HepG2 (cell line): Measurements from ENCODE around the gene SSTR5. TPM values are rescaled to one million over a fixed set of nuclear protein-coding genes. Genes with fewer than 3 reads are reported as not detected.

ENCODE experiments used
- ELF3 ChIP-seq: IDR thresholded peaks from 2 replicates; pipeline ENCODE4 v1.6.1; 2016; ENCODE audit warnings: missing genetic modification reagents, missing compliant biosample characterization
- HMGXB3 ChIP-seq: sonication (generic); formaldehyde crosslinking; IDR thresholded peaks from 2 replicates; pipeline ENCODE4 v1.4.0; 2020; ENCODE audit warnings: missing genetic modification reagents, borderline replicate concordance
- HNF4G ChIP-seq, 2 experiments: sonication (generic) in 1 of 2; formaldehyde crosslinking in 1 of 2; IDR thresholded peaks; 2 replicates each; pipeline versions ENCODE4 v1.4.0 to v1.6.1; 2011 to 2020; ENCODE audit warnings: borderline replicate concordance in 2 of 2, low read depth in 2 of 2, mild to moderate bottlenecking in 2 of 2, low read length in 1 of 2, missing genetic modification reagents in 1 of 2, moderate library complexity in 1 of 2
- IRF9 ChIP-seq: sonication (generic); formaldehyde crosslinking; IDR thresholded peaks from 2 replicates; pipeline ENCODE4 v1.8.0; 2022; ENCODE audit warnings: missing genetic modification reagents, mild to moderate bottlenecking, borderline replicate concordance
- KLF13 ChIP-seq: sonication (generic); formaldehyde crosslinking; IDR thresholded peaks from 2 replicates; pipeline ENCODE4 v1.4.0; 2020; ENCODE audit warnings: mild to moderate bottlenecking, missing genetic modification reagents
- NFIB ChIP-seq: sonication (generic); formaldehyde crosslinking; IDR thresholded peaks from 2 replicates; pipeline ENCODE4 v1.9.0; 2021; ENCODE audit warnings: missing genetic modification reagents, mild to moderate bottlenecking, borderline replicate concordance
- NFKB2 ChIP-seq: sonication (generic); formaldehyde crosslinking; IDR thresholded peaks from 2 replicates; pipeline ENCODE4 v1.4.0; 2020; ENCODE audit warnings: missing genetic modification reagents, borderline replicate concordance
- PHF8 ChIP-seq: sonication (generic); formaldehyde crosslinking; IDR thresholded peaks from 2 replicates; pipeline ENCODE4 v1.5.0; 2020; ENCODE audit warnings: missing genetic modification reagents
- POLR2A ChIP-seq, 2 experiments: IDR thresholded peaks; 2 replicates each; pipeline ENCODE4 v1.6.1; 2011; ENCODE audit warnings: low read depth in 2 of 2, low read length in 2 of 2, mild to moderate bottlenecking in 1 of 2, moderate library complexity in 1 of 2; ENCODE audit not compliant: insufficient read depth in 1 of 2
- RAD51 ChIP-seq: fragments of 450-650 bp; IDR thresholded peaks from 2 replicates; pipeline ENCODE4 v1.6.1; 2016; ENCODE audit warnings: borderline replicate concordance
- RFXAP ChIP-seq: sonication (generic); formaldehyde crosslinking; IDR thresholded peaks from 2 replicates; pipeline ENCODE4 v1.4.0; 2020; ENCODE audit warnings: missing genetic modification reagents, borderline replicate concordance
- SP2 ChIP-seq: sonication (generic); formaldehyde crosslinking; IDR thresholded peaks from 2 replicates; pipeline ENCODE4 v1.5.1; 2020; ENCODE audit warnings: mild to moderate bottlenecking, missing genetic modification reagents
- SYNCRIP ChIP-seq: fragments of 200-400 bp; formaldehyde crosslinking; IDR thresholded peaks from 2 replicates; pipeline ENCODE4 v1.6.1; 2018; ENCODE audit warnings: mild to moderate bottlenecking, low read depth, low read length; ENCODE audit not compliant: insufficient read depth
- ZNF180 ChIP-seq: sonication (generic); formaldehyde crosslinking; IDR thresholded peaks from 2 replicates; pipeline ENCODE4 v1.4.0; 2020; ENCODE audit warnings: low read depth, missing genetic modification reagents, borderline replicate concordance
- ZNF557 ChIP-seq: sonication (generic); formaldehyde crosslinking; IDR thresholded peaks from 2 replicates; pipeline ENCODE4 v1.4.0; 2020; ENCODE audit warnings: missing genetic modification reagents
- polyA plus RNA-seq, 8 experiments: library from polyadenylated mRNA; depleted of rRNA in 3 of 8; stranded (reverse) in 7 of 8; unstranded in 1 of 8; fragments of >200 nt; fragmentation: Illumina TruSeq in 4 of 8; extraction: Trizol in 4 of 8; gene quantifications; 2 replicates each; pipeline versions ENCODE4 v1.2.1 to v1.2.3, GENCODE V29; 2011 to 2016; ENCODE audit warnings: low read depth in 4 of 8, missing spikeins in 1 of 8, mixed read lengths in 1 of 8; ENCODE audit not compliant: insufficient read depth in 1 of 8
- total RNA-seq, 5 experiments: library from RNA; depleted of rRNA; stranded (reverse); fragments of >200 nt; fragmentation: Illumina TruSeq; extraction: Trizol; gene quantifications; 2 replicates each; pipeline ENCODE4 v1.2.3, GENCODE V29; 2016; ENCODE audit warnings: low read depth in 1 of 5
- TF ChIP-seq, protein P1 (sequence below): sonication (generic); formaldehyde crosslinking; conservative IDR thresholded peaks from 2 replicates; pipeline ENCODE4 v1.8.0; 2022; ENCODE audit warnings: low read depth, missing genetic modification reagents
- TF ChIP-seq, protein P2 (sequence below): sonication (generic); formaldehyde crosslinking; IDR thresholded peaks from 2 replicates; pipeline ENCODE4 v1.5.0; 2020; ENCODE audit warnings: missing genetic modification reagents
- TF ChIP-seq, protein P3 (sequence below): sonication (generic); formaldehyde crosslinking; IDR thresholded peaks from 2 replicates; pipeline ENCODE4 v1.4.0; 2020; ENCODE audit warnings: missing genetic modification reagents, borderline replicate concordance

Gene SSTR5
- total and polyA plus RNA-seq, 2 of the 13 experiments (the other 11 are each of a cell fraction or from before 2014, with no cell fraction given): 0.20 to 0.49 TPM

DNA sequence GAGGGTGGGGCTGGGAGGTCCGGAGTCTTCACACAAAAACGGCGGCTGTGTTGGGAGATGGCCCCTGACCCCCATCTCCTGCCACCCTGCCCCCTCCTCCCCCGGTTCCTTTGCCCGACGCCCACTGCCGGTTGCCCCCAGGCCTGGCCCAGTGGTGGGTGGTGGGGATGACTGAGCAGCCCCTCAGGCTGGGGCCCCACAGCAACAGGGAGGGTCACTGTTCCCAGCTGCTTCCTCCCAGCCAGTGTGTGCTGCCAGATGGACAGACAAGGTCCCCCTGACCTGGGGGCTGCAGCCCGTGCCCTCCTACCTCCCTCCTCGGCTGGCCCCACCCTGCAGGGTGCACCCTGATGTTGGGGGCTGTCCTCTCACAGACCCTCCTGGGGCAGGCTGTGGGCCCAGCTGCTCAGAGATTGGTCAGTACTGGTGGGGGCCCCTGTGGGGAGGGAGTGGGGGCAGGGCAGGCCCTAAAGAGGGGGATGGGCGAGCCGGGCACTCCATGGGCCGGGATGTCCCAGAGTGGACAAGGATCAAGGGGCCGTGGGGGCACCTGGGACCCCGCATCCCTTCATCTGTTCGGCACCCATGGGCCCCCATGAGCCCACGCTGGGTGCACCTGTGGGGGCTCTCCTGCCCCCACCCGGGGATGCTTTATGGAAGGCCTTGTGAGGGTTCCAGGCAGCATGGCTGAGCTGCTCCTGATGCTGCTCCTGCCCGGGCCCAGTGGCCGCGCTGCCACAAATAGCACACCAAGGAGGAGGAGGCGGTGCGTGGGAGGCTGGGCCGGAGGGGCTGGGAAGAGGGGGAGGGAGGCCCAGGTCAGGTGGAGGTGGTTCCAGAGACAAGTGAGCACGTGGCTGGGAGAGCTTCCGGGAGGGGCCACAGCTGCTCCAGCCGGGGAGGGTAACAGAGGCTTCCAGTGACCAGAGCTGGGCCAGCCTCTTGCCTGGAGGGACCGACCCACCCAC lies 18.4 kb downstream of the SSTR5 start (continued):
- TF ChIP-seq HMGXB3 (CRISPR knock-in tag) (0 out of 2 replicates have a peak, but pooled peaks have one; percentile 36), NFKB2 (no peak; the same call in 1 of the 2 replicates), SP2 (peak; percentile 42; the same call in 1 of the 2 replicates), KLF13 (CRISPR knock-in tag) (no peak; the same call in 1 of the 2 replicates), HNF4G (IDR thresholded peaks at IDR 0.05; ENCODE audit: borderline replicate concordance, low read depth, low read length) (peak; percentile 4; the same call in 1 of the 2 replicates), HNF4G (CRISPR knock-in tag; IDR thresholded peaks at IDR 0.05; ENCODE audit: borderline replicate concordance, low read depth) (no peak), PHF8 (no peak), POLR2A (IDR thresholded peaks at IDR 0.05; ENCODE audit: insufficient read depth in 1 of 2, low read depth in 2 of 2, low read length in 2 of 2) (0 out of 4 replicates have a peak, but pooled peaks of 1 of the 2 experiments have one; percentile 9), SYNCRIP (no peak), ELF3 (CRISPR knock-in tag) (peak; percentile 75; the same call in 1 of the 2 replicates), ZNF180 (CRISPR knock-in tag) (no peak), NFIB (CRISPR knock-in tag) (no peak), RAD51 (no peak), RFXAP (CRISPR knock-in tag) (no peak), ZNF557 (CRISPR knock-in tag) (no peak), IRF9 (CRISPR knock-in tag) (no peak)
- TF ChIP-seq, protein P1, sequence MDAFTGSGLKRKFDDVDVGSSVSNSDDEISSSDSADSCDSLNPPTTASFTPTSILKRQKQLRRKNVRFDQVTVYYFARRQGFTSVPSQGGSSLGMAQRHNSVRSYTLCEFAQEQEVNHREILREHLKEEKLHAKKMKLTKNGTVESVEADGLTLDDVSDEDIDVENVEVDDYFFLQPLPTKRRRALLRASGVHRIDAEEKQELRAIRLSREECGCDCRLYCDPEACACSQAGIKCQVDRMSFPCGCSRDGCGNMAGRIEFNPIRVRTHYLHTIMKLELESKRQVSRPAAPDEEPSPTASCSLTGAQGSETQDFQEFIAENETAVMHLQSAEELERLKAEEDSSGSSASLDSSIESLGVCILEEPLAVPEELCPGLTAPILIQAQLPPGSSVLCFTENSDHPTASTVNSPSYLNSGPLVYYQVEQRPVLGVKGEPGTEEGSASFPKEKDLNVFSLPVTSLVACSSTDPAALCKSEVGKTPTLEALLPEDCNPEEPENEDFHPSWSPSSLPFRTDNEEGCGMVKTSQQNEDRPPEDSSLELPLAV (CRISPR knock-in tag): no peak
- TF ChIP-seq, protein P2, sequence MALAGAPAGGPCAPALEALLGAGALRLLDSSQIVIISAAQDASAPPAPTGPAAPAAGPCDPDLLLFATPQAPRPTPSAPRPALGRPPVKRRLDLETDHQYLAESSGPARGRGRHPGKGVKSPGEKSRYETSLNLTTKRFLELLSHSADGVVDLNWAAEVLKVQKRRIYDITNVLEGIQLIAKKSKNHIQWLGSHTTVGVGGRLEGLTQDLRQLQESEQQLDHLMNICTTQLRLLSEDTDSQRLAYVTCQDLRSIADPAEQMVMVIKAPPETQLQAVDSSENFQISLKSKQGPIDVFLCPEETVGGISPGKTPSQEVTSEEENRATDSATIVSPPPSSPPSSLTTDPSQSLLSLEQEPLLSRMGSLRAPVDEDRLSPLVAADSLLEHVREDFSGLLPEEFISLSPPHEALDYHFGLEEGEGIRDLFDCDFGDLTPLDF (CRISPR knock-in tag): no peak
- TF ChIP-seq, protein P3, sequence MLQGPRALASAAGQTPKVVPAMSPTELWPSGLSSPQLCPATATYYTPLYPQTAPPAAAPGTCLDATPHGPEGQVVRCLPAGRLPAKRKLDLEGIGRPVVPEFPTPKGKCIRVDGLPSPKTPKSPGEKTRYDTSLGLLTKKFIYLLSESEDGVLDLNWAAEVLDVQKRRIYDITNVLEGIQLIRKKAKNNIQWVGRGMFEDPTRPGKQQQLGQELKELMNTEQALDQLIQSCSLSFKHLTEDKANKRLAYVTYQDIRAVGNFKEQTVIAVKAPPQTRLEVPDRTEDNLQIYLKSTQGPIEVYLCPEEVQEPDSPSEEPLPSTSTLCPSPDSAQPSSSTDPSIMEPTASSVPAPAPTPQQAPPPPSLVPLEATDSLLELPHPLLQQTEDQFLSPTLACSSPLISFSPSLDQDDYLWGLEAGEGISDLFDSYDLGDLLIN (CRISPR knock-in tag): no peak
